Endothelial cell of umbilical vein (primary cell): ENCODE measurements around the gene LIMA1. TPM values are rescaled to one million over a fixed set of nuclear protein-coding genes. Genes with fewer than 3 reads are reported as not detected.

ENCODE experiments used
- BruUV-seq: library from RNA; stranded (reverse); fragments of 400-500 nt; replicated peaks from 2 replicates; lab custom pipeline; 2021; lab: Mats Ljungman, UMichigan
- CTCF ChIA-PET: fragments of 300-600, 350-600 bp; sonication (Branson Sonifier 250); formaldehyde crosslinking; loops from one replicate; lab custom pipeline; 2021; ENCODE audit warnings: antibody characterized with exemption, inconsistent platforms; lab: Charles Lee
- POLR2A ChIA-PET: fragments of 300-600, 350-600 bp; sonication (Branson Sonifier 250); formaldehyde crosslinking; loops from one replicate; lab custom pipeline; 2021; ENCODE audit warnings: antibody characterized with exemption, inconsistent platforms; lab: Charles Lee
- DNase-seq: peaks from one replicate; pipeline ENCODE4 v3.0.0-alpha.2; 2011; ENCODE audit warnings: low read depth, low spot score
- FAIRE-seq: peaks from 2 replicates; lab custom pipeline; 2011; peaks lifted over from hg19 to GRCh38; lab: Jason Lieb, UNC
- H2AFZ ChIP-seq: 2 replicates; pipeline ENCODE4 v1.6.0; 2012; ENCODE audit warnings: low read depth, low read length, control low read depth, inconsistent platforms
- H3K27ac ChIP-seq: 2 replicates; pipeline ENCODE4 v1.5.1; 2011; ENCODE audit warnings: low read depth, mild to moderate bottlenecking, control low read depth, low read length, moderate library complexity; ENCODE audit not compliant: insufficient read depth
- H3K27me3 ChIP-seq, 2 experiments: 2 replicates each; pipeline versions ENCODE4 v1.6.0 to v1.6.1; 2011; ENCODE audit warnings: low read length in 2 of 2, mixed read lengths in 1 of 2; ENCODE audit not compliant: control insufficient read depth in 2 of 2, insufficient read depth in 2 of 2
- H3K36me3 ChIP-seq, 2 experiments: 2 replicates in 1 of 2; 3 replicates in 1 of 2; pipeline ENCODE4 v1.5.1; 2011; ENCODE audit warnings: low read length in 2 of 2, mild to moderate bottlenecking in 1 of 2, moderate library complexity in 1 of 2; ENCODE audit not compliant: control insufficient read depth in 2 of 2, insufficient read depth in 2 of 2; ENCODE audit errors: extremely low read depth in 1 of 2
- H3K4me1 ChIP-seq: 3 replicates; pipeline ENCODE4 v1.5.1; 2011; ENCODE audit warnings: mild to moderate bottlenecking, low read length; ENCODE audit not compliant: control insufficient read depth, insufficient read depth; ENCODE audit errors: extremely low read depth
- H3K4me2 ChIP-seq: 2 replicates; pipeline ENCODE4 v1.6.1; 2011; ENCODE audit warnings: low read length, control low read depth, mixed read lengths; ENCODE audit not compliant: insufficient read depth
- H3K4me3 ChIP-seq, 3 experiments: fragments of 200-600 bp in 1 of 3; sonication (generic), shearing (Covaris generic) in 1 of 3; replicated peaks in 1 of 3; 2 replicates each; pipeline ENCODE4 v1.5.1; 2011 to 2016; ENCODE audit warnings: control low read depth in 3 of 3, low read length in 3 of 3, mild to moderate bottlenecking in 2 of 3, inconsistent platforms in 1 of 3, low read depth in 1 of 3, moderate library complexity in 1 of 3; ENCODE audit not compliant: insufficient read depth in 1 of 3
- H3K79me2 ChIP-seq: 2 replicates; pipeline ENCODE4 v1.6.0; 2012; ENCODE audit warnings: low read length, inconsistent platforms; ENCODE audit not compliant: control insufficient read depth, insufficient read depth
- H3K9ac ChIP-seq: replicated peaks from 2 replicates; pipeline ENCODE3; 2011; ENCODE audit warnings: low read length, control low read depth; ENCODE audit not compliant: insufficient read depth; ENCODE audit errors: extremely low read depth
- H3K9me1 ChIP-seq: replicated peaks from 3 replicates; pipeline ENCODE4 v1.6.0; 2011; ENCODE audit warnings: mild to moderate bottlenecking, low read length; ENCODE audit not compliant: control insufficient read depth, insufficient read depth; ENCODE audit errors: extremely low read depth
- H3K9me3 ChIP-seq: replicated peaks from 2 replicates; pipeline ENCODE4 v1.5.1; 2012; ENCODE audit warnings: low read length, inconsistent platforms; ENCODE audit not compliant: control insufficient read depth, insufficient read depth
- H4K20me1 ChIP-seq: replicated peaks from 2 replicates; pipeline ENCODE3; 2011; ENCODE audit warnings: mild to moderate bottlenecking, low read length; ENCODE audit not compliant: control insufficient read depth, insufficient read depth; ENCODE audit errors: extremely low read depth
- EZH2 ChIP-seq: IDR thresholded peaks from 2 replicates; pipeline ENCODE4 v1.6.1; 2012; ENCODE audit warnings: borderline replicate concordance, low read depth, mild to moderate bottlenecking, moderate library complexity, low read length, inconsistent platforms; ENCODE audit not compliant: severe bottlenecking
- FOS ChIP-seq: IDR thresholded peaks from 2 replicates; pipeline ENCODE4 v1.6.1; 2011; ENCODE audit warnings: mild to moderate bottlenecking, low read length, moderate library complexity, borderline replicate concordance; ENCODE audit not compliant: insufficient read depth
- GATA2 ChIP-seq: IDR thresholded peaks from 2 replicates; pipeline ENCODE4 v1.7.0; 2011; ENCODE audit warnings: low read depth, mild to moderate bottlenecking, moderate library complexity, mixed read lengths, low read length; ENCODE audit not compliant: insufficient read length, insufficient read depth
- JUN ChIP-seq: IDR thresholded peaks from 2 replicates; pipeline ENCODE4 v1.6.1; 2011; ENCODE audit warnings: borderline replicate concordance, low read depth; ENCODE audit not compliant: insufficient read length, insufficient read depth
- MYC ChIP-seq: IDR thresholded peaks from one replicate; pipeline ENCODE4 v1.6.1; 2011; ENCODE audit warnings: mild to moderate bottlenecking, low read depth, low read length
- POLR2A ChIP-seq: IDR thresholded peaks from 2 replicates; pipeline ENCODE4 v1.6.1; 2012; ENCODE audit warnings: low read depth, mild to moderate bottlenecking, control low read depth, low read length
- POLR2AphosphoS5 ChIP-seq: IDR thresholded peaks from 2 replicates; pipeline ENCODE4 v1.6.1; 2012; ENCODE audit warnings: low read depth, mild to moderate bottlenecking, control low read depth, low read length, moderate library complexity; ENCODE audit not compliant: insufficient read depth
- dilution Hi-C: fragments of 300-500 bp; cut with MboI; formaldehyde crosslinking; loops from one replicate; pipeline ENCODE4 v1.15.0; 2019; ENCODE audit warnings: low sequenced_read_pairs; ENCODE audit not compliant: extremely low pct_ligation_motif_present
- intact Hi-C: fragments of 100-400 bp; cut with micrococcal nuclease; formaldehyde crosslinking; loops from one replicate; pipeline ENCODE4 v1.10.0; 2022
- polyA plus RNA-seq, 4 experiments: library from polyadenylated mRNA; depleted of rRNA in 3 of 4; stranded (reverse) in 3 of 4; unstranded in 1 of 4; fragments of >200 nt; gene quantifications; 2 replicates each; pipeline versions ENCODE4 v1.2.1 to v1.2.3, GENCODE V29; 2011 to 2012; ENCODE audit warnings: missing spikeins in 1 of 4
- total RNA-seq: library from RNA; stranded (reverse); gene quantifications from 2 replicates; pipeline ENCODE4 v1.2.3, GENCODE V29; 2021
- TF ChIP-seq, protein P1 (sequence below): IDR thresholded peaks from 2 replicates; pipeline ENCODE4 v1.6.1; 2011; ENCODE audit not compliant: insufficient read depth, insufficient read length
- TF ChIP-seq, protein P2 (sequence below), 2 donors: IDR thresholded peaks; 1 replicate in 1 of 2; 2 replicates in 1 of 2; pipeline ENCODE4 v1.5.1; 2011; ENCODE audit warnings: low read length in 2 of 2, mild to moderate bottlenecking in 2 of 2, moderate library complexity in 2 of 2, control low read depth in 1 of 2, inconsistent platforms in 1 of 2, low read depth in 1 of 2; ENCODE audit not compliant: insufficient read depth in 1 of 2; ENCODE audit errors: extremely low read depth in 1 of 2

LIMA1 gene
- total and polyA plus RNA-seq, 2 donors (not counting 3 experiments of a cell fraction or from before 2014, with no cell fraction given), result 35.0 to 87.3 TPM

DNA sequence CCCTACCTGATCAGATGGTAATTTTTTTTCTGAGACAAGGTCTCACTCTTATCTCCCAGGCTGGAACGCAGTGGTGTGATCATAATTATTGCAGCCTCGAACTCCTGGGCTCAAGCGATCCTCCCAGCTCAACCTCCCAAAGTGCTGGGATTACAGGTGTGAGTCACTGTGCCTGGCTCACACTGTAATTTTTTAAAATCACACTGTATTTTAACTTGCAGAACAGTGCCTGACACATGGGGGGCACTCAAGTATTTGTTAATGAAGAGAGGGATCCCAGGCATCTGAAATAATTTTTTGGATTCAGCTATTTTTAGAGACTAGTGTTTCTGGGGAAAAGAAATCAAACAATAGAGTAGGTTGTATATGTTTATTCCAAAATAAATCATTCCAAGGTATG, 21.7 kb downstream of the LIMA1 start:
- no peak overlapping the region for H3K4me3 ChIP-seq
- H4K20me1 ChIP-seq, result no peaks in the 10 kb centered on the region
- no peak for DNase-seq
- H3K9me1 ChIP-seq, result no peaks in the 10 kb centered on the region
- H3K9me3 ChIP-seq, result no peaks in the 10 kb centered on the region
- no peak overlapping the region for H3K9ac ChIP-seq
- CTCF ChIA-PET, result interaction anchor here (0.7 to 1.7 kb wide), 6 partner anchors 21 to 52 kb away, joined by 3 to 9 read pairs (median 4); no protein-coding TSS in a partner anchor
- no peak overlapping the region for H3K27ac ChIP-seq
- POLR2A ChIA-PET, result no interaction called here
- H3K79me2 ChIP-seq, result no peaks in the 10 kb centered on the region
- H2AFZ ChIP-seq, result no peak overlapping the region
- TF ChIP-seq POLR2AphosphoS5 (no peak), FOS (no peak), GATA2 (no peak), EZH2 (no peak), JUN (no peak), POLR2A (no peak), MYC (no peak)
- TF ChIP-seq, protein P1, sequence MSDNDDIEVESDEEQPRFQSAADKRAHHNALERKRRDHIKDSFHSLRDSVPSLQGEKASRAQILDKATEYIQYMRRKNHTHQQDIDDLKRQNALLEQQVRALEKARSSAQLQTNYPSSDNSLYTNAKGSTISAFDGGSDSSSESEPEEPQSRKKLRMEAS, result no peak
- TF ChIP-seq, protein P2, sequence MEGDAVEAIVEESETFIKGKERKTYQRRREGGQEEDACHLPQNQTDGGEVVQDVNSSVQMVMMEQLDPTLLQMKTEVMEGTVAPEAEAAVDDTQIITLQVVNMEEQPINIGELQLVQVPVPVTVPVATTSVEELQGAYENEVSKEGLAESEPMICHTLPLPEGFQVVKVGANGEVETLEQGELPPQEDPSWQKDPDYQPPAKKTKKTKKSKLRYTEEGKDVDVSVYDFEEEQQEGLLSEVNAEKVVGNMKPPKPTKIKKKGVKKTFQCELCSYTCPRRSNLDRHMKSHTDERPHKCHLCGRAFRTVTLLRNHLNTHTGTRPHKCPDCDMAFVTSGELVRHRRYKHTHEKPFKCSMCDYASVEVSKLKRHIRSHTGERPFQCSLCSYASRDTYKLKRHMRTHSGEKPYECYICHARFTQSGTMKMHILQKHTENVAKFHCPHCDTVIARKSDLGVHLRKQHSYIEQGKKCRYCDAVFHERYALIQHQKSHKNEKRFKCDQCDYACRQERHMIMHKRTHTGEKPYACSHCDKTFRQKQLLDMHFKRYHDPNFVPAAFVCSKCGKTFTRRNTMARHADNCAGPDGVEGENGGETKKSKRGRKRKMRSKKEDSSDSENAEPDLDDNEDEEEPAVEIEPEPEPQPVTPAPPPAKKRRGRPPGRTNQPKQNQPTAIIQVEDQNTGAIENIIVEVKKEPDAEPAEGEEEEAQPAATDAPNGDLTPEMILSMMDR (IDR thresholded peaks at IDR 0.05; ENCODE audit: extremely low read depth in 1 of 2, insufficient read depth in 1 of 2, low read depth in 1 of 2, low read length in 2 of 2), result no peak
- BruUV-seq, result no TSS peak
- H3K4me1 ChIP-seq, result peaks cover 10% of the 10 kb centered on the region
- H3K36me3 ChIP-seq, result no peaks in the 10 kb centered on the region
- H3K4me2 ChIP-seq, result no peak overlapping the region
- no peaks in the 10 kb centered on the region for H3K27me3 ChIP-seq
- dilution Hi-C loops (no loop called here), intact Hi-C loops (no loop called here)
- FAIRE-seq, result no peak
